HG03097 (cell line): Measurements from ENCODE around the gene DNMT3A.
"Not testable (repeated sequence)": the region's sequence is repeated elsewhere in the genome, so short reads cannot be mapped to it uniquely, and the experiment has no call there.

Source experiments
- ATAC-seq: cut with Tn5 transposase; IDR thresholded peaks from one replicate; pipeline ENCODE4 v1.9.1; 2021; ENCODE audit not compliant: unreplicated experiment, low FRiP score

The DNMT3A gene

DNA sequence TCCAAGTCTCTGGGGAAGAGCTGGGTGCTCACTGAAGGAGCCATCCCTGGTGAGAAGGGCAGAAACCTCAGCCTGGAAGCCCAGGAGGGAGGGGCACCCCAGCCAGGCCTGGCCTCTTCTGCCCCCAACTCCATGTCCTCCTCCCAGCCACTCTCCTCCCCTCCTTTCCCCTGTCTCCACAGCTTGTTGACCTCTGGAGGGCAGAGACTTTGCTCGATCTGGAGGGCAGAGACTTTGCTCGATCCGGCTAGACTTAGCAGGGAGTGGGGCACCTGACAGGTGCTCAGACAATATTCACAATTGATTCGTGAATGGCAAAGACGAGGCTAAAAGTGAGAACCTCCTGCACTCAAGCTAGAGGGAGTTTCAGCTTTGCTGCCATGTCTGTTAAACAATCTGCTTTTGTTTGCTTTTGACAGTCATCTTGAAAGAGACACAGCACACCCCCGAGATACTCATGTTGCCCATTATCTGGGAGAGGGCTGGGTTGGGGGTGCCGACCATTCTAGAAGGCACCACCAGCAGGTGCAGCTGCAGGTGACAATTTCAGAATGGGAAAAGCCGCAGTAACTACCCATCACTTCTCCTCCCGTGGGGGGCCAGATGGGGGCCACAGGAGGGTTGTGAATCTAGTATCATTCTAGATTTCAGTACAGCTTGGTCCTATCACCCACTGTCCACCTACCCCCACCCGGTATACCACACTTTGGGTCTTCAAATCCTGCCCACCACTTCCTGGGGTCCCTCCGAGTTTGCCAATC is 54.8 kb downstream of the DNMT3A start:
- ATAC-seq, result no peak

DNA sequence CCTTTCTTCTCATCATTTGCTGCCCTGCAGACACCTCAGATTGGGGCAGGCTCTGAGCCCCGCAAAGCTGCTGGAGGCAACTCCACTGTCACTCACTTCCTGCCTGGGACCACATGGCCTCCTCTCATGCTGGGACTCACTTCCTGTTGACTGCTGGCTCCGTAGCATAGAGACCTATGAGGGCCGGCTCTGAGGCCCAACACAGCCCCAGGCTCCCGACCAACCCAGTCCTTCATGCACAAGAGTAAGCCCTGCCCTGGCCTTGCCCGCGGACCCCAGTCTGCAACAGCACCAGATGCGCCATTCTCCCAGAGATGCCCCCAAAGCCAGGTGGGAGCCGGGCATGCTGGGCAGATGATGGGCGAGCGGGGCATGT is 55.7 kb downstream of the DNMT3A start:
- peak; percentile 68 for ATAC-seq

- no peak for ATAC-seq
Measured at GRCh38 chr2:25285265-25286024, 56.3 kb downstream of the DNMT3A start.

GRCh38 chr2:25284756-25285155 is 57.0 kb downstream of the DNMT3A start:
- ATAC-seq, result no peak

DNA sequence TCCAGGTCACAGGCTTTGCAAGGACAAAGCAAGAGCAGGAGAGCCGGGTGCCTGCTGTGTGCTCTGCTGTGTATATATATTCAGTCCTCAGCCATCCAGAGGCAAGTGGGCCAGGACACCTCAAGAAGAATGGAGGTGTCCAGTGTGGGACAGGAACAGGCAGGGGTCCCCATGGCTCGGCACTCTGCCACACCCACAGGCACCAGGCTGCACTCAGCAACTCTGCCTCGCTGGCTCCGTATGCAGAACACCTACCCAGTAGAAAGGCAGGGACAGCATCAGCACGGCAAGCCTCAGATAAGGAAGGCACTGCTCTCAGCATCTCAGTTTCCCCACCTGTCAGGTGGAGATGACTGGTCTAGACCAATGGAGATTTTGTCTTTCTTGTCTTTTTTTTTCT is 57.8 kb downstream of the DNMT3A start:
- ATAC-seq, result no peak

DNA sequence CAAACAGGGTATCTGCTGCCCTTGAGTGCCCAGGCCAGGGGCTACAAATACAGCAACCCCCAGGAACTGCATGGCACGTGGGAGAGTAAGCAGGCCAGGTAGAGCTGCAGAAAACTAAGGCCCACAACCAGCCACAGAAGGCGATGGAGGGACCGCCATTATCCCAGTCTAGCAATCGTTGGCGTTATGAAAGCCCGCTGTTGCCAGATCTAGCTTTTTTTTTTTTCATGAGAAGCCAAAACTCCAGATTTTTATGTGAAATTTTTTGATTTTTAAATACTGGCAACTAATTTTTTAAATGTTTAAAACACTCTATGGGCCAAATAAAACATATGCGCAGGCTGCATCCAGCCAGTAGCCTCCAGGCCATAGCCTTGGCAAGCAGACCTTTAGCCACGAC is 59.8 kb downstream of the DNMT3A start:
- ATAC-seq, result no peak

DNA sequence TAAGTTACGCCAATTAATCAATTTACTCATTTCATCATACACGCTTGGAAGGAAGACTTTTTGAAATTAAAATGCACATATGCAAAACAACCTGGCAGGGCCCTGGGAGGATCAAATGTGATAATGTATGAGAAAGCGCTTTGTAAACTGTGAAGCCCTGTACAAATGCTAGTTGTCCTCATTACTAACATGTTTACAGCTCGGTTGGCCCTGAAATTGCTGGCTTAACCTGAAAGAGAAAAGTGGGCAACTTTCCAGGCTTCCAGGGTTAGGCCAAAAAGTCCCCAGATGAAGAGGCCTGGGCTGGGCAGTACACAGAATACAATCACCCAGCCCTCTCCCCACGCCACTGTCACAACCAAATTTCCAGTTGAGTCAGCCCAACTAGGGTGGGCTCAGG is 60.2 kb downstream of the DNMT3A start:
- ATAC-seq, result no peak

GRCh38 chr2:25280051-25280687 is 61.6 kb downstream of the DNMT3A start:
- ATAC-seq, result no peak

- peak; percentile 76 for ATAC-seq
Measured at GRCh38 chr2:25279091-25279651, 62.6 kb downstream of the DNMT3A start.

DNA sequence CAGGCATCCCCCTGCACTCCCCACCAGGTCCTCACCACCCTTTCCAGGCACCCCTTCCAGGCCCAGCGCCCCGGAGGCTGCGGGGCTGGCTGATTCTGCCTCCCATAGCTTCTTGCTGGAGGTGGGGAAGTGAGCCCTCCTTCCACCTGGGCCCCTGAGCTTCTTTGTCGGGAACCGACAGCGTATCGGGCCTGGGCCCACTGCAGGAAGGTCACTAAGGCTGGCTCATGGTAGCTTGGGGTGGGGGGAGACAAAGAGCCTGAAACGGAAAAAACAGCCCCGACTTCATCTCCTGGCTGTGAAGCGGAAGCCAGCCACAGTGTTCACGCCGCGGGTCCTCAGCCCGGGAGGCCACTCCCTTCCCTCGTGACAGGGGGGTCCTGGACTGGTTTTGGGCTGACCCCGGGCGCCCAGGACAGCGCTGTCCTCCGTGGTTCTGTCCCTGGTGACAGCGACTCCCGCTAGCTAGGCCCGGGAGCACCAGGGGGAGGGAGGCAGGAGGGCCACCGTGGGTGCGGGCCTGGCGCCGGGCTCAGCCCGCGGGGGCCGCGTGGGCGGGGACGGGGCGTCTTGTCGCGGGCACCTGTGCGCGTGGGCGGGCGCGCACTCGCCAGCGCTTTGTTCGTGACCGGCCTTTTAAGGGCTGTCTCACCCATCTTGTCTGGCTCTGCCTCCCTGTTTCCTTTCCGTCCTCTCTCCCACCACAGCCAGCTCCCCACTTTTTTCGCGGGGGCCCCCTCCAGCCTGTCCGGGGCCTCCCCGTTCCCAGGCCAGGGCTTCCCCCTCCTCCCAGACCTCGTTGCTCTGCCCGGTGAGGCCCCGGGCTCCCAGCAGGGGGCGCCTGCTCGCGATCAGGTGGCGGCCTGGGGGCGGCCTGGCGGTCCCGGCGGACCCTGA is 64.9 kb downstream of the DNMT3A start:
- ATAC-seq, result no peak

DNA sequence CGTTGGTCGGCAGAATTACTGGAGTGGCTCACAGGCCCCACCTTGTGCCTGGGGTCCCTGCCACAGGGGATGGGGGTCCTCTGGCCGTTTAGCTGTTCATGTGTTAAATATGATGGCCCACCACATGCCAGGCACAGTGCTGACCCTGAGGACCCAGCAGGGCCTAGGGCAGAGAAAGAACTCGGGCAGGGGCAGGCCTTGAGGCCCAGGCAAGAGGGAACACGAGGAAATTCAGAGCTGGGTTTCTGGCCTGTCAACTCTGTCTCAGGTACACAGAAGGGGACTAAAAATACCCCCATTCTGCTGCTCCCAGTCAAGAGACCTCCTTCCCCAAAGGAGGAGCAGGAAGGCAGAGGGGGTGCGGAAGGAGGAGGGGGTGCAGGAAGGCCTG is 66.2 kb downstream of the DNMT3A start:
- no peak for ATAC-seq

- no peak for ATAC-seq
Measured at GRCh38 chr2:25274868-25275574, 66.7 kb downstream of the DNMT3A start.

DNA sequence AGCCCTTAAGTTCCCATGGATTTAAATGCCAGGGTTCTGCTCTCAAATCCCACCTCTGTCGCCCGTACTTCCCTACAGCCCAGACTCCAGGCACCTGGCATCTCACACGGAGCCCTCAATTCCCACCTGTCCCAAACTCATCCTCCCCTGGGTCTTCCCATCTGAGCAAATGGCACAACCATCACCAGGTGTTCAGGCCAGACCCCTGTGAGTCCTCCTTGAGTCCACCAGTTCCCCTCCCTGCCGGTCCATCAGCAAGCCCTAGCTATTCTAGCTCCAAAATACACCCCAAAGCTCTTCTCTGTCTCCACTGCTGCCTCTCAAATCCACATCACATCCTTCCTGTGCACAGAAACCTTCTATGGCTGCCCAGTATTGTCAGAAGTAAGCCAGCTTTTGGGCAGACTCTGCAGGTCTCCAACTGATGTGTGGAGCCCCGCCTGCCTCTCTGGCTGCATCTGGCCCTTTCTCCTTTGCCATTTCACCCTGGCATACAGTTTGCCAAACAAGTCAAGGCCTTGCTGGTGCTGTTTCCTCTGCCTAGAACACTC is 67.7 kb downstream of the DNMT3A start:
- no peak for ATAC-seq

DNA sequence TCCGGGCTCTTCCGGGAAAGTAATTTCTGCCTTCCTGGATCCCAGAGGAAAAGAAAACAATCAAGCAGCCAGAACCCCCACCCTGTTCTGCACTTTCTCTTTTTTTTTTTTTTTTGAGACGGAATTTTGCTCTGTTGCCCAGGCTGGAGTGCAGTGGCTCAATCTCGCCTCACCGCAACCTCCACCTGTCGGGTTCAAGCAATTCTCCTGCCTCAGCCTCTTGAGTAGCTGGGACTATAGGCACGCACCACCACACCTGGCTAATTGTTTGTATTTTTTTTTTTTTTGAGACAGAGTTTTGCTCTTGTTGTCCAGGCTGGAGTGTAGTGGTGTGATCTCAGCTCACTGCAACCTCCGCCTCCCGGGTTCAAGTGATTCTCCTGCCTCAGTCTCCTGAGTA is 69.0 kb downstream of the DNMT3A start:
- not testable (repeated sequence) for ATAC-seq

DNA sequence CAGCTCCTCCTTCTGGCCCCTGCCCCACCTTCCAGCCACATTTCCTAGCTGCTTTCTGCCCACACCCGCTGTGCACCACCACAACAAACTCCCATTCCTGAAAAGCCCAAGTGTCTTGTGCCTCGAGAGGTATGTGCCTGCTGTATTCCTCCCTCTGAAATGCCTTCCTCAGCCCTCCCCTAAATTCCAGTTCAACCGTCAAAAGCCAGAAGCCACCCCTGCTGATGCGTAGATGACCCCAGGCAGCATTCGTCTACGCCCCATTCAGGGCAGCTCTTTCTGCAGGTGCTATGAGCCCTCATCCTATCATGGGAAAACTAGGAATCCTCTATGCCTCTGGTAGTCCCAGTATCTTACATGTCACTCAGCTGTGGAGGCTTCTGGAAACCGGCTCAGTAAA is 71.7 kb downstream of the DNMT3A start:
- no peak for ATAC-seq

DNA sequence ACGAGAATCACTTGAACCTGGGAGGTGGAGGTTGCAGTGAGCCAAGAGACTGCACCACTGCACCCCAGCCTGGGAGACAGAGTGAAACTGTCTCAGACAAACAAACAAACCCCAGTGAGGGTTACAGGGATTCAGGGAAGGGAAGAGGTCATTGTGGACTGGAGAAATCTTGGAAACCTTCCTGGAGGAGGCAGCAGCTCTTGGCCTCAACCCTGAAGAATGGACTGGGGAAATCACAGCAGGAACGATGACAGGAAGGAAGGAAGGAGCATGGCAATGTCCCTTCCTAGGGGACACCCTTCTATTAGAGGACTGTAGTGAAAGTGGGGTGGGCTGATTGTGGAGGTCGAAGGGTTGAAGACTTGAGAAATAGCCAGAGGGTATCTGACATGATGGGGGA is 72.5 kb downstream of the DNMT3A start:
- no peak for ATAC-seq

- ATAC-seq, result no peak
Measured at GRCh38 chr2:25268139-25268538, 73.6 kb downstream of the DNMT3A start.

DNA sequence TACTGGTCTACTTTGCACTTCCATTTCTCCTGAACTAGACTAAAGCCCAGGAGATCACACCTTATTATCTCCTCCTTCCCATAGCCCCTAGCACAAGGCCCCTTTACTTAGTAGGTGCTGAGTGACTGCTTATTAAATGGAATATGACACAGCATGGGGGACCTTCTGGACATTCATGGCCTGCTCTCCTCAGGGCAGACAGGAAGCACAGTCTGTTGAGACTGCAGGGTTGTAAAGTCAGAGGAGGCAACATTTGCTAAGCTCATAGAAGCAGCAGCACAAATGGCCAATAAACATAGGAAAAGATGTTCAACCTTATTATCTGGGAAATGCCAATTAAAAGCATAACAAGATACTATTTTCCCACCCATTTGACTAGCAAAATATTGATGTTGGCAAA is 75.3 kb downstream of the DNMT3A start:
- ATAC-seq, result no peak

DNA sequence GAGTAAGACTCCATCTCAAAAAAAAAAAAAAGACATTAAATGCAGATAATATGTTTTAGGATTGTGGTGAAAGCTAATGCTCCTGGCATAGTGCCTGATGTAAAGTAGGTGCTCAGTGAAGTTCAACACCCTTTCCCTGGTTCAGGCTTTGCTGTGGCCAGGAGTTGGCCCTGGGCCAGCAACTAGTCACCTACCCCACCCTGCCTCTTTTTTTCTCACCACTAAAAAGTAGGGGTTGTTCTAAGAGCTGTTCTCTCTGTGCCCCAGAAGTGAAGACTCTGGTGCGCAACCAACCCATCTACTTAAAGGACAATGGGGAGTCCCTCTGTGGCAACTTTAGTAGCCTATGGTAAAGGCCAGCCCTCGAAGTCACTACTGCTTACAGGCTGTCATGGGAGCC is 75.9 kb downstream of the DNMT3A start:
- no peak for ATAC-seq

- no peak for ATAC-seq
Measured at GRCh38 chr2:25265001-25265400, 76.7 kb downstream of the DNMT3A start.
